ENCODE measurements around the gene USP53.
"Not testable (repeated sequence)": the region's sequence is repeated elsewhere in the genome, so short reads cannot be mapped to it uniquely, and the experiment has no call there.

Gene USP53

DNA sequence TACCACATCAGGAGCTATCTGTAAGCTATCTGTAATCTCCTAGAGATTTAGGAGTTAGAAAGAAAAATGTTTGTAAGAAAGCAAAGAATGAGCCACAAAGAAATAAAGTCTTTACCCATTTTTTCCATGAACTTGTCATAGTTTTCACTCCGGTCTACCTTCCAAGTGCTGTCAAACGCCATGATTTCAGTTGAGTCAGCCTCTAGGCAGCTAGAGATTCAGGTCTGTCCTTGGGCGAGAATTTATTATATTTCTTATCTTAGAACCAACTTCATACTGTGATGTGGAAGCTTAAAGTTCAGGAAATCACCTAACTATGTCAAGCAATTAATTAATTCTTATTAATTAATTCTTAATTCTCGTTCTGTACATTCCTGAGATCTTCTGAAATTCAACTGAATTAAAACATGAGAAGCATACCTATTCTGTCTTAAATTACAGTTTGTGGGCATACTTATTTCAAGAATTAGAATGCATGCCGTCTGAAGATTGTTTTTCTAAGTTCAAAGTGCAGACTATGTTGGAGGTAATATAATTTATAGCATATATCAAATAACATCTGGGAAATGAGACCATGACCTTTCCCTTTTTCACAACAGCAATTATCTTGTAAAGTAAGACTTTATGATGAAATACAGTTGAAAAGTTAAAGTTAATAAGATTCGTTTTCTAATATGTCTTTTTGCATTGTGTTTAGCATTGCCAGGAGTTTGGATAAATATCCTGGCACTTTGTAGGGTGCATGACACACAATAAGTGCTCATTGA is 109.6 kb downstream of the USP53 start, which contains the start of gene FABP2:
TSS of gene FABP2 (minus strand) at position 218 of the 767 bp plus-strand sequence. CDS start at position 182, 36 bp downstream.
- DNase-seq: no peak

DNA sequence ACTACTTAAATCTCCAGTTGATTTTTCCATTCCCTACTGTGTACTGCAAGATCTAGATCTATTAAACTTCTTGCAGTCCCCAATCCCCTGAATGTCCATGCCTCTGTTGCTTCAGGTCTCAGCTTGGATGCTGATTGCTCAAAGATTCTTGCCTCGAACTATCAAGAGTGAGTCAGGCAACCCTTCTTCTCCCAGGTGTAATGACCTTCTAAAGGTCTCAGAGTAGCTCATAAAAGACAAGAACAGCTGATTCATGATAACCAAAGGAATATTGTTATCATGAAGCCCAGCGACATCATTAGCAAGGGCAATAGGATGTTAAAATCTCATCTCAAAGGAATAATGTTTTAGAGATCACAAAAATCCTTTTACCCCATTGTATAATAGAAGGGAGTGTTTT is 116.2 kb downstream of the USP53 start:
- no peak for DNase-seq

DNA sequence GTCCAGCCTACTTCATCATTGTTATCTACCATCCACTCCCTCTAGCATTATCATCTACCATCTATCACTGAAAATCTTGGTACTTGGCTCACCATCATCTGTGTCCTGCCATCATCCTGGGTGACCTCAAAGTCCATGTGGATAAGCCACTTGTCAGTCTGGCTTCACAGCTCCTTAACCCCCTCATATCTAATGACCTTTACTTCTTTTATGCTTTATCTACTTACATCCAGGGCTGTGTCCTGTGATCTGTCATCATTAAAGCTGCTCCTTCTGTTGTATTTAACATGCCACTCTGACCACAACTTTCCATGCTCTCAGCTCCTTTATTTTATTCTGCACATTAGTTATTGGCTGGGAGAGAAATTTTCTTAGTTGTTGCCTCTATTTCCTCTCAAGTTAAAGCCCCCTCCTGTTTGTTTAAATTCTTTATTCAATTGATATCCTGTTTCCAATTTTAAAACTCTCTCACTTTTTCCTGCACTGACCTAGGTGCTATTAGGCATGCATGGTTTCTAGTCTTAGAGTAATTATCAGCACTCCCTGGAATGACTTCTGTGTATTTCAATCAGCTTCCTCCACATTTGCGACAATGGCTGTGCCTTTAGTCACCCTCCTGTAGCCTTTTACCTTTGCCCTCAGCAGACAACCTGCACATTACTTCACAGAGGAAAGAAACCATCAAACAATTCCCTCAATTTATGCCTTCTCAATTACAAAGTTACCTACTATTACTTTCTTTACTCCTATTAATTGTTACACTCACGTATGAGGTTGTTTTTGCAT is 117.5 kb downstream of the USP53 start:
- DNase-seq: no peak

DNA sequence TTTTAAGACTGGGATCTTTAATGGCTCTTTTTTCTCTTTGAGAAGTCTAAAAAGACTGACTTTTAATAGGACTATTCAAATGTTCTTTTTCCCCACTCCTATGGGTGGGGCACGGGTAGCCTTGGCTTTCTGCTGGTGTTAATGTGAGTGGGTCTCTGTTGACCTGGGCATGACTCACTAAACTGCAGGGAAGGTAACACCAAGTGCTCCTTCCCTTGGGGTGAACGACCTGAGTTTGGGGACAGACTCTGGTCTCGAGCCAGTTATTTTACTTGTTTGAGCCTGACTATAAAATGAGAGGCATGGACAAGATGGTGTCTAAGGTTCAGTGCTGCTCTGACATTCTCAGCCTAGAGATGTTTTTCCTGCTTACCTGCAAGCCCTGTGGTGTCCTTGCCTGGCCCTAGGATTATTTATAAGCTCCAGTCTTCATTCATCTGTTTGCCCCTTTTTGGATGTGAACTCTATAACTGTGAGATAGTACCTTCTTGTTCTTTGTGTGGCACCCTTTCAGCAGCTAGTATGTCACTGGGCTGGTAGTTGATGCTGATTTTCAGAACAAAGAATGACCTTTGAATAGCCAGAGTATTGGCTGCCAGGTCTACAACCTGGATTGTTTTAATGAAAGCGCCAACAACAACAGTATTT is 123.9 kb downstream of the USP53 start:
- not testable (repeated sequence) for DNase-seq

DNA sequence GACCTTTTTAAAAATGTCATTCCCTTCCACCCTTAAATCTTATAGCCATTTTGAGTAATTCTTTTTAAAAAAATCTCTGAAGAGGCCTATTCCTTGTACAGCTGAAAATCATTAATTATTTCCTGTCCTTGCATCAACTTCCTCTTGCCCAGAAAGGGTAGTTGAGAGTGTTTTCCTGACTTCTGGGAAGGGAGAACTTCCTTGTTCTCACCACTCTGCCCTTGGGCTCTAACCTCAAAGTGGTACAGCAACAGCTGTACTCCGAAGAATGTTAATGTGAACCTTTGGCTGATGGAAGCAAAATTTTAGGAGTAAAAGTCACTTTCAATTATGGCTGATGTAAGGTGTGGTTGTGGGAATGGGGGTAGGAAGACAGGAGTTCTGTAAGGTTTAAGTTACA is 124.5 kb downstream of the USP53 start:
- no peak for DNase-seq

DNA sequence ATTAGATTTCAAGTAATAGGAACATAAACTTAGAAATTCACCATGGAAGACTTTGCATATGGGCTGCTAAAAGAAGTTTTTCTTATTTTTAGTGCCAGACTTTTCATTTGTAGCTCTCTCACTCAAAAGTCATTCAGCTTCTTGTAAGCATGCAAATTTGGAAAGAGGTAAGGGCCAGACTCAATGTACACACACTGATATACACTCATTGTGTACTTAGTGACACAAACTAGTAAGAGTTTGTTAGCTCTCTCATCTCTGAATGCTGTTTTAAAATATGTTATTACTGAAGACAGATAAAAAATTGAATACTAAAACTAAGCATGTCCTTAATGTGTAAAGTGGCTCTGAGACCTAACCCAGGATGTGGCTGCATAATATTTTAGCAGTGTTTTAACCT is 127.4 kb downstream of the USP53 start:
- not testable (repeated sequence) for DNase-seq

DNA sequence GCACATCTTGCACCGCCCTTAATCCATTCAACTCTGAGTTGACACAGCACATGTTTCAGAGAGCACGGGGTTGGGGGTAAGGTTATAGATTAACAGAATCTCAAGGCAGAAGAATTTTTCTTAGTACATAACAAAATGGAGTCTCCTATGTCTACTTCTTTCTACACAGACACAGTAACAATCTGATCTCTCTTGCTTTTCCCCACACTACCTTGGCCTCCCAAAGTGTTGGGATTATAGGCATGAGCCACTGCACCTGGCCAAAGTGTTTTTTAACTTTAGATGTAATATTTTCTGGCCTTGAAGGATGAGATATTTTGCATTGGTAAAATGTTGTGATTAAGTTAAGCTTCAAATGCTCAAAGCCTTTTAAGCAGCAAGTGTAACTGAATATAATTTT is 130.8 kb downstream of the USP53 start:
- not testable (repeated sequence) for DNase-seq
